Measurements from ENCODE around the gene CDHR3. TPM values are rescaled to one million over a fixed set of nuclear protein-coding genes. Genes with fewer than 3 reads are reported as not detected.

Gene CDHR3
- total and polyA plus RNA-seq, 4 donors, result 10.5 to 80.3 (median 36.0) TPM

GRCh38 chr7:105935250-105935649, 27.8 kb upstream of the CDHR3 start:
- 70 to 85% methylated on average over 5 of the region's 5 CpGs for WGBS, 2 donors
- no peaks in the 10 kb centered on the region for H3K36me3 ChIP-seq (ENCODE audit: control insufficient read depth in 4 of 4, insufficient read depth in 4 of 4, low read length in 4 of 4)
- peak overlapping the region in 1 of 2 donors; percentile 6 for H3K27ac ChIP-seq (ENCODE audit: low read depth in 1 of 2, low read length in 1 of 2)
- ATAC-seq (ENCODE audit: insufficient read depth, low FRiP score) (peak; percentile 51), DNase-seq (peak in 1 of 3 donors; percentile 10)
- H3K4me3 ChIP-seq, result no peak overlapping the region
- H3K27me3 ChIP-seq (ENCODE audit: control insufficient read depth in 3 of 3, insufficient read depth in 3 of 3, low read length in 2 of 3), result no peaks in the 10 kb centered on the region
- H3K9me3 ChIP-seq (ENCODE audit: control insufficient read depth in 4 of 4, insufficient read depth in 3 of 4, low read length in 3 of 4), result no peaks in the 10 kb centered on the region
- no peak for TF ChIP-seq CTCF (IDR thresholded peaks at IDR 0.05; ENCODE audit: control extremely low read depth, extremely low read depth)
- peaks cover 0 to 16% (median 0%) of the 10 kb centered on the region in 5 donors for H3K4me1 ChIP-seq (ENCODE audit: control insufficient read depth in 5 of 5, insufficient read depth in 5 of 5, low read length in 5 of 5)
- no peak overlapping the region for H3K9ac ChIP-seq (ENCODE audit: insufficient read depth in 1 of 2, low read length in 2 of 2)

GRCh38 chr7:105937411-105937810, 25.7 kb upstream of the CDHR3 start:
- 71 to 73% methylated on average over 3 of the region's 3 CpGs for WGBS, 2 donors
- H3K27me3 ChIP-seq (ENCODE audit: control insufficient read depth in 3 of 3, insufficient read depth in 3 of 3, low read length in 2 of 3), result no peaks in the 10 kb centered on the region
- no peak for ATAC-seq (ENCODE audit: insufficient read depth, low FRiP score)
- no peak overlapping the region for H3K27ac ChIP-seq (ENCODE audit: low read depth in 1 of 2, low read length in 1 of 2)
- H3K4me1 ChIP-seq (ENCODE audit: control insufficient read depth in 5 of 5, insufficient read depth in 5 of 5, low read length in 5 of 5), result peaks cover 0 to 16% (median 0%) of the 10 kb centered on the region in 5 donors
- H3K4me3 ChIP-seq, result no peak overlapping the region
- H3K36me3 ChIP-seq (ENCODE audit: control insufficient read depth in 4 of 4, insufficient read depth in 4 of 4, low read length in 4 of 4), result no peaks in the 10 kb centered on the region
- DNase-seq, result no peak
- TF ChIP-seq CTCF (IDR thresholded peaks at IDR 0.05; ENCODE audit: control extremely low read depth, extremely low read depth), result no peak
- no peak overlapping the region for H3K9ac ChIP-seq (ENCODE audit: insufficient read depth in 1 of 2, low read length in 2 of 2)
- H3K9me3 ChIP-seq (ENCODE audit: control insufficient read depth in 4 of 4, insufficient read depth in 3 of 4, low read length in 3 of 4), result peaks cover 0 to 1% (median 0%) of the 10 kb centered on the region in 4 donors

GRCh38 chr7:105940109-105940508, 23.0 kb upstream of the CDHR3 start:
- WGBS, 2 donors, result 66 to 74% methylated on average over 4 of the region's 4 CpGs
- Histone ChIP-seq H3K4me3 (no peak overlapping the region), H3K27me3 (ENCODE audit: control insufficient read depth in 3 of 3, insufficient read depth in 3 of 3, low read length in 2 of 3) (no peaks in the 10 kb centered on the region), H3K4me1 (ENCODE audit: control insufficient read depth in 5 of 5, insufficient read depth in 5 of 5, low read length in 5 of 5) (peaks cover 0 to 4% (median 0%) of the 10 kb centered on the region in 5 donors), H3K9ac (ENCODE audit: insufficient read depth in 1 of 2, low read length in 2 of 2) (no peak overlapping the region), H3K27ac (ENCODE audit: low read depth in 1 of 2, low read length in 1 of 2) (no peak overlapping the region), H3K36me3 (ENCODE audit: control insufficient read depth in 4 of 4, insufficient read depth in 4 of 4, low read length in 4 of 4) (no peaks in the 10 kb centered on the region), H3K9me3 (ENCODE audit: control insufficient read depth in 4 of 4, insufficient read depth in 3 of 4, low read length in 3 of 4) (peaks cover 0 to 1% (median 0%) of the 10 kb centered on the region in 4 donors)
- TF ChIP-seq CTCF (IDR thresholded peaks at IDR 0.05; ENCODE audit: control extremely low read depth, extremely low read depth), result no peak
- DNase-seq (no peak), ATAC-seq (ENCODE audit: insufficient read depth, low FRiP score) (no peak)

- Histone ChIP-seq H3K27ac (ENCODE audit: low read depth in 1 of 2, low read length in 1 of 2) (no peak overlapping the region), H3K9ac (ENCODE audit: insufficient read depth in 1 of 2, low read length in 2 of 2) (no peak overlapping the region), H3K9me3 (ENCODE audit: control insufficient read depth in 4 of 4, insufficient read depth in 3 of 4, low read length in 3 of 4) (peaks cover 0 to 1% (median 0%) of the 10 kb centered on the region in 4 donors), H3K27me3 (ENCODE audit: control insufficient read depth in 3 of 3, insufficient read depth in 3 of 3, low read length in 2 of 3) (no peaks in the 10 kb centered on the region), H3K36me3 (ENCODE audit: control insufficient read depth in 4 of 4, insufficient read depth in 4 of 4, low read length in 4 of 4) (no peaks in the 10 kb centered on the region), H3K4me3 (no peak overlapping the region), H3K4me1 (ENCODE audit: control insufficient read depth in 5 of 5, insufficient read depth in 5 of 5, low read length in 5 of 5) (no peaks in the 10 kb centered on the region)
- ATAC-seq (ENCODE audit: insufficient read depth, low FRiP score), result no peak
- no peak for TF ChIP-seq CTCF (IDR thresholded peaks at IDR 0.05; ENCODE audit: control extremely low read depth, extremely low read depth)
- DNase-seq, result no peak
These were observed 21.5 kb upstream of the CDHR3 start for GRCh38 chr7:105941596-105941995.
